Fibroblast of lung (primary cell): ENCODE measurements around the gene TCFL5.

Experiments used
- EZH2 ChIP-seq: IDR thresholded peaks from 2 replicates; pipeline ENCODE4 v1.5.1; 2012; ENCODE audit warnings: low read length, control low read depth, mild to moderate bottlenecking; ENCODE audit errors: missing control alignments
- TF ChIP-seq, protein P1 (sequence below), 2 donors: IDR thresholded peaks in 1 of 2; conservative IDR thresholded peaks in 1 of 2; 1 replicate in 1 of 2; 2 replicates in 1 of 2; pipeline ENCODE4 v1.5.1; 2011 to 2012; ENCODE audit warnings: low read length in 2 of 2, control low read depth in 1 of 2, inconsistent platforms in 1 of 2, low read depth in 1 of 2, mild to moderate bottlenecking in 1 of 2

DNA sequence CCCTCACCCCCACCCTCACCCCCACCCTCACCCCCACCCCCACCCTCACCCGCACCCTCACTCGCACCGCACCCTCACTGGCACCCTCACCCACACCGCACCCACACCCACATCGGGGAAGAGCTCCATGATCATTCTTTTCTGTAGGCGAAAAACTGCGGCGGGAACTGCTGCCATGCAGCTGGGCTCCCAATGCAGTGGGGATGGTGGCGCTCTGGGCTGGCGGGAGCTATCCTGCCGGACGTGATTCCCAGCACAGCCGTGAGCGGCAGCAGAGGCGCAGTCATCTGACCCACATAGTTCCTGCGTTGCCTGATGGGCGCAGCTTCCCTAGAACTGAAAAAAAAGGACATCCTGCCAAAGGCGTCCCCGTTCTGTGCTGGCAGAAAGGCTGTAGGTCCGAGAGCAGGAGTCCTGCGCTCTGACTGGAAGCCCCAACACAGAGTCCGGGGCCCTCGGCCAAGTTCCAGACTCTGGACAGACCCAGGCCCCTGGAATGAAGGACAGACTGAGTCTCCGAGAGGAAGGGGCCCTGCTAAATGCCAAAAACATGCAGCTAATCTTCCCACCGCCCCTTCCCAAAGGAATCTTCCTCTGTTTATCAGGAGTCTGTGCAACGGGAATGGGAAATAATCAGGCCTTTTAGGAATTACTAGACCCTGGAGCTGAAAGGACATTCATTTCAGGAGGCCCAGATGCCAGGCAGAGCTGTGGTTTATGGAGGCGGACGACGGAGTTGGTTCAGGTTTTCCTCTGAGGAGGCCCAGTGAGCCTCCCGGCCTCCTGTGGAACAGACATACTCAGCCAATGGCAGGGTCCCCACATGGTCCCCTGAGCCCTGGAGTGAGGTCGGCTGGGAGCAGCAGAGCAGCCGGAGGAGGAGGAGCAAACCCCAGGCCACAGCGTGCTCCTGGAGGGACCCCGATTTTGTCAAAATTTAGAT is 14.1 kb upstream of the TCFL5 start:
- TF ChIP-seq, protein P1, sequence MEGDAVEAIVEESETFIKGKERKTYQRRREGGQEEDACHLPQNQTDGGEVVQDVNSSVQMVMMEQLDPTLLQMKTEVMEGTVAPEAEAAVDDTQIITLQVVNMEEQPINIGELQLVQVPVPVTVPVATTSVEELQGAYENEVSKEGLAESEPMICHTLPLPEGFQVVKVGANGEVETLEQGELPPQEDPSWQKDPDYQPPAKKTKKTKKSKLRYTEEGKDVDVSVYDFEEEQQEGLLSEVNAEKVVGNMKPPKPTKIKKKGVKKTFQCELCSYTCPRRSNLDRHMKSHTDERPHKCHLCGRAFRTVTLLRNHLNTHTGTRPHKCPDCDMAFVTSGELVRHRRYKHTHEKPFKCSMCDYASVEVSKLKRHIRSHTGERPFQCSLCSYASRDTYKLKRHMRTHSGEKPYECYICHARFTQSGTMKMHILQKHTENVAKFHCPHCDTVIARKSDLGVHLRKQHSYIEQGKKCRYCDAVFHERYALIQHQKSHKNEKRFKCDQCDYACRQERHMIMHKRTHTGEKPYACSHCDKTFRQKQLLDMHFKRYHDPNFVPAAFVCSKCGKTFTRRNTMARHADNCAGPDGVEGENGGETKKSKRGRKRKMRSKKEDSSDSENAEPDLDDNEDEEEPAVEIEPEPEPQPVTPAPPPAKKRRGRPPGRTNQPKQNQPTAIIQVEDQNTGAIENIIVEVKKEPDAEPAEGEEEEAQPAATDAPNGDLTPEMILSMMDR (conservative IDR thresholded peaks at IDR 0.05 in 1 of 2, IDR thresholded peaks at IDR 0.05 in 1 of 2; ENCODE audit: low read depth in 1 of 2, low read length in 2 of 2): peak; percentile 52 to 59
- no peak for TF ChIP-seq EZH2
